K562 (cell line): ENCODE results near the gene UFC1. TPM values are rescaled to one million over a fixed set of nuclear protein-coding genes. Genes with fewer than 3 reads are reported as not detected.

Experiments used
- OTX1 ChIP-seq: fragments of 450-650 bp; formaldehyde crosslinking; IDR thresholded peaks from 2 replicates; pipeline ENCODE4 v1.4.0; 2022; ENCODE audit warnings: mild to moderate bottlenecking
- POLR2A ChIP-seq: fragments of 450-650 bp; conservative IDR thresholded peaks from 2 replicates; pipeline ENCODE4 v1.6.1; 2016
- YY1 ChIP-seq, 3 experiments: IDR thresholded peaks; 2 replicates each; pipeline ENCODE4 v1.6.1; 2011; ENCODE audit warnings: low read length in 2 of 3, mild to moderate bottlenecking in 2 of 3, moderate library complexity in 2 of 3, borderline replicate concordance in 1 of 3, control low read depth in 1 of 3, low read depth in 1 of 3; ENCODE audit not compliant: insufficient read depth in 3 of 3, insufficient replicate concordance in 2 of 3, control insufficient read depth in 1 of 3, insufficient read length in 1 of 3; ENCODE audit errors: extremely low read depth in 1 of 3
- ZNF785 ChIP-seq: fragments of 250-450 bp; sonication (Bioruptor Pico); IDR thresholded peaks from 2 replicates; pipeline ENCODE4 v1.4.0; 2020; ENCODE audit warnings: mild to moderate bottlenecking
- polyA plus RNA-seq, 8 experiments: library from polyadenylated mRNA; depleted of rRNA in 4 of 8; stranded (reverse) in 5 of 8; unstranded in 3 of 8; fragments of >200 nt; fragmentation: Nextera tagmentation in 2 of 8; fragmentation: Illumina TruSeq in 1 of 8; extraction: Ambion mirVana in 2 of 8; extraction: Trizol in 1 of 8; gene quantifications; 2 replicates each; pipeline versions ENCODE4 v1.2.1 to v1.2.3, GENCODE V29; 2011 to 2014; ENCODE audit warnings: inconsistent platforms in 1 of 8, missing spikeins in 1 of 8
- total RNA-seq, 7 experiments: library from RNA; depleted of rRNA in 6 of 7; stranded (reverse); fragments of >200 nt in 6 of 7; fragmentation: Illumina TruSeq in 2 of 7; extraction: Trizol in 2 of 7; gene quantifications; 2 replicates each; pipeline versions ENCODE4 v1.2.1 to v1.2.3, GENCODE V29; 2011 to 2021; ENCODE audit warnings: low replicate concordance in 1 of 7
- TF ChIP-seq, protein P1 (sequence below), 2 experiments: fragments of 450-650 bp in 1 of 2; sonication (generic) in 1 of 2; formaldehyde crosslinking in 1 of 2; IDR thresholded peaks in 1 of 2; conservative IDR thresholded peaks in 1 of 2; 2 replicates each; pipeline versions ENCODE4 v1.6.1 to v1.8.1; 2016 to 2023; ENCODE audit warnings: mild to moderate bottlenecking in 2 of 2, moderate library complexity in 2 of 2, inconsistent platforms in 1 of 2, missing genetic modification reagents in 1 of 2
- TF ChIP-seq, protein P2 (sequence below), 2 experiments: IDR thresholded peaks in 1 of 2; conservative IDR thresholded peaks in 1 of 2; 2 replicates each; pipeline ENCODE4 v1.6.1; 2016; ENCODE audit warnings: low read depth in 2 of 2, mild to moderate bottlenecking in 1 of 2, missing compliant biosample characterization in 1 of 2, missing genetic modification characterization in 1 of 2, moderate library complexity in 1 of 2
- TF ChIP-seq, protein P3 (sequence below): fragments of 450-650 bp; formaldehyde crosslinking; conservative IDR thresholded peaks from 2 replicates; pipeline ENCODE4 v1.4.0; 2022; ENCODE audit warnings: mild to moderate bottlenecking, missing genetic modification characterization
- TF ChIP-seq, protein P4 (sequence below): fragments of 450-650 bp; IDR thresholded peaks from 2 replicates; pipeline ENCODE4 v1.6.1; 2017; ENCODE audit warnings: antibody characterized with exemption, mild to moderate bottlenecking
- TF ChIP-seq, protein P5 (sequence below): fragments of 450-650 bp; IDR thresholded peaks from 2 replicates; pipeline ENCODE4 v1.6.1; 2018; ENCODE audit not compliant: partially characterized antibody

Gene UFC1
- total and polyA plus RNA-seq, 9 of the 15 experiments (the other 6 are each of a cell fraction or from before 2014, with no cell fraction given), result 92.8 to 220 (median 161) TPM

DNA sequence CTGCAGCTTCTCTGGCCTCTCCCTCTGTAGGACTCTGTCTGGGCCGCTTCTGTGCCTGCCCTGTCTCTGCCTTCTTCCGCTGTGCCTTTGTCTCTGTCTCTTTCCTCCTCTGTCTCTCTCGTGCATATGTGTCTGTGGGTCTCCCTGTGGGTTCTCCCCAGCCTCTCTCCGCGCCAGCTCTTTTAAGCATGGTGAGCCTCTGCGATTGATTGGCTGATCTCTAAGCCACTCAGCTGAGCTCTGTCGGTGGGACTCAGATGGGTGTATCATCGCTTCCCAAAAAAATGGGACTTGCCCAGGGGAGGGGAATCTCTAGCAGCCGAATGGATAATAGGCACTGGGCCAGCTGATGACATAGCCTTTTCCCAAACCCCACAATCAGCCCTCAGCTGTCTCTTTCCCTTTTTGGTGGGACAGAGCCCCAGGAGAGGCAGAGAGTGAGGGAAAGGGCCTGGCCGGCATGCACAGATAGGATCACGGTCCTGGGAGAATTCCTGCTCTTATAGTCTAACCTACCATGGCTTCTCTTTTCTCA is 45.2 kb downstream of the UFC1 start, which contains the start of gene ADAMTS4 (continued):
- TF ChIP-seq, protein P1, sequence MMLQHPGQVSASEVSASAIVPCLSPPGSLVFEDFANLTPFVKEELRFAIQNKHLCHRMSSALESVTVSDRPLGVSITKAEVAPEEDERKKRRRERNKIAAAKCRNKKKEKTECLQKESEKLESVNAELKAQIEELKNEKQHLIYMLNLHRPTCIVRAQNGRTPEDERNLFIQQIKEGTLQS (IDR thresholded peaks at IDR 0.05), result peak; percentile 25; the same call in 1 of the 2 replicates
- TF ChIP-seq, protein P1 (CRISPR knock-in tag; conservative IDR thresholded peaks at IDR 0.05), result no peak
- TF ChIP-seq, protein P2, sequence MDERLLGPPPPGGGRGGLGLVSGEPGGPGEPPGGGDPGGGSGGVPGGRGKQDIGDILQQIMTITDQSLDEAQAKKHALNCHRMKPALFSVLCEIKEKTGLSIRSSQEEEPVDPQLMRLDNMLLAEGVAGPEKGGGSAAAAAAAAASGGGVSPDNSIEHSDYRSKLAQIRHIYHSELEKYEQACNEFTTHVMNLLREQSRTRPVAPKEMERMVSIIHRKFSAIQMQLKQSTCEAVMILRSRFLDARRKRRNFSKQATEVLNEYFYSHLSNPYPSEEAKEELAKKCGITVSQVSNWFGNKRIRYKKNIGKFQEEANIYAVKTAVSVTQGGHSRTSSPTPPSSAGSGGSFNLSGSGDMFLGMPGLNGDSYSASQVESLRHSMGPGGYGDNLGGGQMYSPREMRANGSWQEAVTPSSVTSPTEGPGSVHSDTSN (CRISPR knock-in tag; IDR thresholded peaks at IDR 0.05; ENCODE audit: low read depth), result no peak
- TF ChIP-seq, protein P2 (tag; conservative IDR thresholded peaks at IDR 0.05; ENCODE audit: low read depth), result peak; percentile 63; the same call in 1 of the 2 replicates
- TF ChIP-seq ZNF785 (CRISPR knock-in tag) (no peak), OTX1 (CRISPR knock-in tag) (0 out of 2 replicates have a peak, but pooled peaks have one; percentile 31), YY1 (IDR thresholded peaks at IDR 0.05; ENCODE audit: borderline replicate concordance in 1 of 3, control insufficient read depth in 1 of 3, extremely low read depth in 1 of 3, insufficient read depth in 3 of 3, insufficient read length in 1 of 3, insufficient replicate concordance in 2 of 3, low read depth in 1 of 3, low read length in 2 of 3) (peak in 1 of 3 experiments; percentile 0), POLR2A (peak; percentile 67)
- TF ChIP-seq, protein P3, sequence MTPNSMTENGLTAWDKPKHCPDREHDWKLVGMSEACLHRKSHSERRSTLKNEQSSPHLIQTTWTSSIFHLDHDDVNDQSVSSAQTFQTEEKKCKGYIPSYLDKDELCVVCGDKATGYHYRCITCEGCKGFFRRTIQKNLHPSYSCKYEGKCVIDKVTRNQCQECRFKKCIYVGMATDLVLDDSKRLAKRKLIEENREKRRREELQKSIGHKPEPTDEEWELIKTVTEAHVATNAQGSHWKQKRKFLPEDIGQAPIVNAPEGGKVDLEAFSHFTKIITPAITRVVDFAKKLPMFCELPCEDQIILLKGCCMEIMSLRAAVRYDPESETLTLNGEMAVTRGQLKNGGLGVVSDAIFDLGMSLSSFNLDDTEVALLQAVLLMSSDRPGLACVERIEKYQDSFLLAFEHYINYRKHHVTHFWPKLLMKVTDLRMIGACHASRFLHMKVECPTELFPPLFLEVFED, result no peak
- TF ChIP-seq, protein P4, sequence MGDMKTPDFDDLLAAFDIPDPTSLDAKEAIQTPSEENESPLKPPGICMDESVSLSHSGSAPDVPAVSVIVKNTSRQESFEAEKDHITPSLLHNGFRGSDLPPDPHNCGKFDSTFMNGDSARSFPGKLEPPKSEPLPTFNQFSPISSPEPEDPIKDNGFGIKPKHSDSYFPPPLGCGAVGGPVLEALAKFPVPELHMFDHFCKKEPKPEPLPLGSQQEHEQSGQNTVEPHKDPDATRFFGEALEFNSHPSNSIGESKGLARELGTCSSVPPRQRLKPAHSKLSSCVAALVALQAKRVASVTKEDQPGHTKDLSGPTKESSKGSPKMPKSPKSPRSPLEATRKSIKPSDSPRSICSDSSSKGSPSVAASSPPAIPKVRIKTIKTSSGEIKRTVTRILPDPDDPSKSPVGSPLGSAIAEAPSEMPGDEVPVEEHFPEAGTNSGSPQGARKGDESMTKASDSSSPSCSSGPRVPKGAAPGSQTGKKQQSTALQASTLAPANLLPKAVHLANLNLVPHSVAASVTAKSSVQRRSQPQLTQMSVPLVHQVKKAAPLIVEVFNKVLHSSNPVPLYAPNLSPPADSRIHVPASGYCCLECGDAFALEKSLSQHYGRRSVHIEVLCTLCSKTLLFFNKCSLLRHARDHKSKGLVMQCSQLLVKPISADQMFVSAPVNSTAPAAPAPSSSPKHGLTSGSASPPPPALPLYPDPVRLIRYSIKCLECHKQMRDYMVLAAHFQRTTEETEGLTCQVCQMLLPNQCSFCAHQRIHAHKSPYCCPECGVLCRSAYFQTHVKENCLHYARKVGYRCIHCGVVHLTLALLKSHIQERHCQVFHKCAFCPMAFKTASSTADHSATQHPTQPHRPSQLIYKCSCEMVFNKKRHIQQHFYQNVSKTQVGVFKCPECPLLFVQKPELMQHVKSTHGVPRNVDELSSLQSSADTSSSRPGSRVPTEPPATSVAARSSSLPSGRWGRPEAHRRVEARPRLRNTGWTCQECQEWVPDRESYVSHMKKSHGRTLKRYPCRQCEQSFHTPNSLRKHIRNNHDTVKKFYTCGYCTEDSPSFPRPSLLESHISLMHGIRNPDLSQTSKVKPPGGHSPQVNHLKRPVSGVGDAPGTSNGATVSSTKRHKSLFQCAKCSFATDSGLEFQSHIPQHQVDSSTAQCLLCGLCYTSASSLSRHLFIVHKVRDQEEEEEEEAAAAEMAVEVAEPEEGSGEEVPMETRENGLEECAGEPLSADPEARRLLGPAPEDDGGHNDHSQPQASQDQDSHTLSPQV, result peak; percentile 15; the same call in 1 of the 2 replicates
- TF ChIP-seq, protein P5, sequence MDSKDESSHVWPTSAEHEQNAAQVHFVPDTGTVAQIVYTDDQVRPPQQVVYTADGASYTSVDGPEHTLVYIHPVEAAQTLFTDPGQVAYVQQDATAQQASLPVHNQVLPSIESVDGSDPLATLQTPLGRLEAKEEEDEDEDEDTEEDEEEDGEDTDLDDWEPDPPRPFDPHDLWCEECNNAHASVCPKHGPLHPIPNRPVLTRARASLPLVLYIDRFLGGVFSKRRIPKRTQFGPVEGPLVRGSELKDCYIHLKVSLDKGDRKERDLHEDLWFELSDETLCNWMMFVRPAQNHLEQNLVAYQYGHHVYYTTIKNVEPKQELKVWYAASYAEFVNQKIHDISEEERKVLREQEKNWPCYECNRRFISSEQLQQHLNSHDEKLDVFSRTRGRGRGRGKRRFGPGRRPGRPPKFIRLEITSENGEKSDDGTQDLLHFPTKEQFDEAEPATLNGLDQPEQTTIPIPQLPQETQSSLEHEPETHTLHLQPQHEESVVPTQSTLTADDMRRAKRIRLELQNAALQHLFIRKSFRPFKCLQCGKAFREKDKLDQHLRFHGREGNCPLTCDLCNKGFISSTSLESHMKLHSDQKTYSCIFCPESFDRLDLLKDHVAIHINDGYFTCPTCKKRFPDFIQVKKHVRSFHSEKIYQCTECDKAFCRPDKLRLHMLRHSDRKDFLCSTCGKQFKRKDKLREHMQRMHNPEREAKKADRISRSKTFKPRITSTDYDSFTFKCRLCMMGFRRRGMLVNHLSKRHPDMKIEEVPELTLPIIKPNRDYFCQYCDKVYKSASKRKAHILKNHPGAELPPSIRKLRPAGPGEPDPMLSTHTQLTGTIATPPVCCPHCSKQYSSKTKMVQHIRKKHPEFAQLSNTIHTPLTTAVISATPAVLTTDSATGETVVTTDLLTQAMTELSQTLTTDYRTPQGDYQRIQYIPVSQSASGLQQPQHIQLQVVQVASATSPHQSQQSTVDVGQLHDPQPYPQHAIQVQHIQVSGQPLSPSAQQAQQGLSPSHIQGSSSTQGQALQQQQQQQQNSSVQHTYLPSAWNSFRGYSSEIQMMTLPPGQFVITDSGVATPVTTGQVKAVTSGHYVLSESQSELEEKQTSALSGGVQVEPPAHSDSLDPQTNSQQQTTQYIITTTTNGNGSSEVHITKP, result peak; percentile 16
